SK-N-SH treated with all-trans-retinoic acid at 6 μM for 48 hours (cell line): ENCODE results near the gene HOXD8.

ENCODE experiments used
- ATAC-seq: fragments of 200-7000 bp; cut with Tn5 transposase; 3 replicates; pipeline ENCODE4 v1.9.1; 2020; ENCODE audit warnings: mild to moderate bottlenecking, moderate library complexity
- ARNTL ChIP-seq: fragments of 450-650 bp; formaldehyde crosslinking; IDR thresholded peaks from 2 replicates; pipeline ENCODE4 v1.5.0; 2020; ENCODE audit warnings: low read depth, mild to moderate bottlenecking, moderate library complexity, borderline replicate concordance
- BACH2 ChIP-seq: fragments of 250-450 bp; sonication (Bioruptor Pico); IDR thresholded peaks from 2 replicates; pipeline ENCODE4 v1.9.0; 2021; ENCODE audit warnings: mild to moderate bottlenecking, borderline replicate concordance
- CREB5 ChIP-seq: fragments of 250-450 bp; sonication (Bioruptor Pico); IDR thresholded peaks from 2 replicates; pipeline ENCODE4 v1.5.1; 2020; ENCODE audit warnings: low read depth, mild to moderate bottlenecking, moderate library complexity
- CSDC2 ChIP-seq: fragments of 250-450 bp; sonication (Bioruptor Pico); IDR thresholded peaks from 2 replicates; pipeline ENCODE4 v1.5.0; 2020; ENCODE audit warnings: mild to moderate bottlenecking, moderate library complexity
- CSRNP3 ChIP-seq: fragments of 250-450 bp; sonication (Bioruptor Pico); IDR thresholded peaks from 2 replicates; pipeline ENCODE4 v1.5.1; 2021; ENCODE audit warnings: mild to moderate bottlenecking, moderate library complexity
- ESRRG ChIP-seq: fragments of 250-450 bp; sonication (Bioruptor Pico); IDR thresholded peaks from 2 replicates; pipeline ENCODE4 v1.6.1; 2021; ENCODE audit warnings: mild to moderate bottlenecking
- GLIS3 ChIP-seq: fragments of 250-450 bp; sonication (Bioruptor Pico); IDR thresholded peaks from 2 replicates; pipeline ENCODE4 v1.5.0; 2020; ENCODE audit warnings: mild to moderate bottlenecking, moderate library complexity
- ISL1 ChIP-seq: fragments of 250-450 bp; sonication (Bioruptor Pico); IDR thresholded peaks from 2 replicates; pipeline ENCODE4 v2.1.2; 2022; ENCODE audit warnings: mild to moderate bottlenecking, moderate library complexity
- OSR1 ChIP-seq: fragments of 250-450 bp; sonication (Bioruptor Pico); IDR thresholded peaks from 2 replicates; pipeline ENCODE4 v1.8.0; 2022; ENCODE audit warnings: moderate library complexity, mild to moderate bottlenecking, inconsistent platforms
- PATZ1 ChIP-seq: fragments of 250-450 bp; sonication (Bioruptor Pico); IDR thresholded peaks from 2 replicates; pipeline ENCODE4 v1.8.0; 2020; ENCODE audit warnings: mild to moderate bottlenecking, moderate library complexity, borderline replicate concordance
- POU6F1 ChIP-seq: fragments of 250-450 bp; sonication (Bioruptor Pico); IDR thresholded peaks from 2 replicates; pipeline ENCODE4 v1.8.0; 2021; ENCODE audit warnings: low read depth, mild to moderate bottlenecking, moderate library complexity, borderline replicate concordance
- PPARA ChIP-seq: fragments of 250-450 bp; sonication (Bioruptor Pico); IDR thresholded peaks from 2 replicates; pipeline ENCODE4 v1.5.0; 2020; ENCODE audit warnings: mild to moderate bottlenecking, borderline replicate concordance
- RARB ChIP-seq: fragments of 250-450 bp; sonication (Bioruptor Pico); IDR thresholded peaks from 2 replicates; pipeline ENCODE4 v1.8.0; 2021; ENCODE audit warnings: mild to moderate bottlenecking, moderate library complexity
- SNAI2 ChIP-seq: fragments of 250-450 bp; sonication (Bioruptor Pico); IDR thresholded peaks from 2 replicates; pipeline ENCODE4 v1.5.0; 2020; ENCODE audit warnings: mild to moderate bottlenecking, moderate library complexity
- TCF4 ChIP-seq: fragments of 250-450 bp; sonication (Bioruptor Pico); IDR thresholded peaks from 2 replicates; pipeline ENCODE4 v1.8.0; 2021; ENCODE audit warnings: mild to moderate bottlenecking, moderate library complexity, borderline replicate concordance
- TOX ChIP-seq: fragments of 250-450 bp; sonication (Bioruptor Pico); IDR thresholded peaks from 2 replicates; pipeline ENCODE4 v1.8.0; 2021; ENCODE audit warnings: mild to moderate bottlenecking, moderate library complexity, borderline replicate concordance
- ZC3H10 ChIP-seq: fragments of 250-450 bp; sonication (Bioruptor Pico); IDR thresholded peaks from 2 replicates; pipeline ENCODE4 v1.5.1; 2021; ENCODE audit warnings: mild to moderate bottlenecking, moderate library complexity
- ZFP3 ChIP-seq: fragments of 250-450 bp; sonication (Bioruptor Pico); IDR thresholded peaks from 2 replicates; pipeline ENCODE4 v1.5.0; 2020; ENCODE audit warnings: mild to moderate bottlenecking, moderate library complexity
- ZFP30 ChIP-seq: fragments of 450-650 bp; formaldehyde crosslinking; IDR thresholded peaks from 2 replicates; pipeline ENCODE4 v1.5.0; 2022; ENCODE audit warnings: mild to moderate bottlenecking, moderate library complexity
- ZNF565 ChIP-seq: fragments of 450-650 bp; formaldehyde crosslinking; conservative IDR thresholded peaks from 2 replicates; pipeline ENCODE4 v1.5.0; 2020; ENCODE audit warnings: low read depth, mild to moderate bottlenecking, moderate library complexity
- ZNF70 ChIP-seq: fragments of 450-650 bp; formaldehyde crosslinking; IDR thresholded peaks from 2 replicates; pipeline ENCODE4 v1.5.0; 2020; ENCODE audit warnings: mild to moderate bottlenecking, moderate library complexity
- ZNF8 ChIP-seq: fragments of 450-650 bp; formaldehyde crosslinking; IDR thresholded peaks from 2 replicates; pipeline ENCODE4 v1.5.0; 2020; ENCODE audit warnings: mild to moderate bottlenecking, moderate library complexity
- TF ChIP-seq, protein P1 (sequence below): fragments of 250-450 bp; sonication (Bioruptor Pico); IDR thresholded peaks from 2 replicates; pipeline ENCODE4 v1.5.0; 2020; ENCODE audit warnings: mild to moderate bottlenecking, moderate library complexity

The HOXD8 gene

GRCh38 chr2:176132205-176133171 is 3.0 kb downstream of the HOXD8 start:
- no peak for TF ChIP-seq CSDC2 (CRISPR knock-in tag)
- TF ChIP-seq ZC3H10 (CRISPR knock-in tag): no peak
- no peak for TF ChIP-seq CREB5 (CRISPR knock-in tag)
- TF ChIP-seq ZFP30 (CRISPR knock-in tag): no peak
- no peak for TF ChIP-seq TCF4 (CRISPR knock-in tag)
- TF ChIP-seq CSRNP3: no peak
- no peak for TF ChIP-seq ESRRG (CRISPR knock-in tag)
- TF ChIP-seq, protein P1, sequence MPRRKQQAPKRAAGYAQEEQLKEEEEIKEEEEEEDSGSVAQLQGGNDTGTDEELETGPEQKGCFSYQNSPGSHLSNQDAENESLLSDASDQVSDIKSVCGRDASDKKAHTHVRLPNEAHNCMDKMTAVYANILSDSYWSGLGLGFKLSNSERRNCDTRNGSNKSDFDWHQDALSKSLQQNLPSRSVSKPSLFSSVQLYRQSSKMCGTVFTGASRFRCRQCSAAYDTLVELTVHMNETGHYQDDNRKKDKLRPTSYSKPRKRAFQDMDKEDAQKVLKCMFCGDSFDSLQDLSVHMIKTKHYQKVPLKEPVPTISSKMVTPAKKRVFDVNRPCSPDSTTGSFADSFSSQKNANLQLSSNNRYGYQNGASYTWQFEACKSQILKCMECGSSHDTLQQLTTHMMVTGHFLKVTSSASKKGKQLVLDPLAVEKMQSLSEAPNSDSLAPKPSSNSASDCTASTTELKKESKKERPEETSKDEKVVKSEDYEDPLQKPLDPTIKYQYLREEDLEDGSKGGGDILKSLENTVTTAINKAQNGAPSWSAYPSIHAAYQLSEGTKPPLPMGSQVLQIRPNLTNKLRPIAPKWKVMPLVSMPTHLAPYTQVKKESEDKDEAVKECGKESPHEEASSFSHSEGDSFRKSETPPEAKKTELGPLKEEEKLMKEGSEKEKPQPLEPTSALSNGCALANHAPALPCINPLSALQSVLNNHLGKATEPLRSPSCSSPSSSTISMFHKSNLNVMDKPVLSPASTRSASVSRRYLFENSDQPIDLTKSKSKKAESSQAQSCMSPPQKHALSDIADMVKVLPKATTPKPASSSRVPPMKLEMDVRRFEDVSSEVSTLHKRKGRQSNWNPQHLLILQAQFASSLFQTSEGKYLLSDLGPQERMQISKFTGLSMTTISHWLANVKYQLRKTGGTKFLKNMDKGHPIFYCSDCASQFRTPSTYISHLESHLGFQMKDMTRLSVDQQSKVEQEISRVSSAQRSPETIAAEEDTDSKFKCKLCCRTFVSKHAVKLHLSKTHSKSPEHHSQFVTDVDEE (CRISPR knock-in tag): no peak
- TF ChIP-seq PATZ1 (CRISPR knock-in tag): no peak
- TF ChIP-seq ZNF8 (CRISPR knock-in tag): no peak
- TF ChIP-seq SNAI2 (CRISPR knock-in tag): no peak
- no peak for TF ChIP-seq ZFP3
- TF ChIP-seq ISL1 (CRISPR knock-in tag): no peak
- TF ChIP-seq POU6F1 (CRISPR knock-in tag): no peak
- TF ChIP-seq RARB (CRISPR knock-in tag): no peak
- no peak for TF ChIP-seq OSR1
- ATAC-seq: no peak

DNA sequence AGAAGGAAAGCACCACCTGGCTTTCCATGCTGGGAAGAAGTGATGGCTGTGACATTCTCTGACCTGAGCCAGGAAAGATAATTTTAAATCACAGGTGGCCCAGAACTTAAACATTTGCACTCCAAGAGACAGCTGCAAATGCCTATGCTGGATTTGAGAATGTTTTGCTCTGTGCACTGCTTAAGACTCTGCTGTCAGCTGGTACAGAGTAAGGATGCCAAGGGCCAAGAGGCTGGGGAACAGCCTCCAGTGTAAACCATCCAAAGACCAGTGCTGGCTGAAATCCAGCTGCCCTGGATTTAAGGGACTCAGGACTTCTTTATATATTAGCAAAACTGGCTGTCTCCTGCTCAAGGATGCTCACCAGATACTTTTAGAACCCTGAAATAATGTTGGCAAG is 3.9 kb downstream of the HOXD8 start:
- no peak for ATAC-seq
- TF ChIP-seq TCF4 (CRISPR knock-in tag): no peak
- TF ChIP-seq CSDC2 (CRISPR knock-in tag): no peak
- TF ChIP-seq ESRRG (CRISPR knock-in tag): no peak
- no peak for TF ChIP-seq GLIS3
- no peak for TF ChIP-seq OSR1
- no peak for TF ChIP-seq ZNF70 (CRISPR knock-in tag)
- TF ChIP-seq ZC3H10 (CRISPR knock-in tag): no peak
- no peak for TF ChIP-seq PPARA (CRISPR knock-in tag)
- TF ChIP-seq SNAI2 (CRISPR knock-in tag): no peak
- TF ChIP-seq RARB (CRISPR knock-in tag): no peak
- no peak for TF ChIP-seq TOX (CRISPR knock-in tag)
- TF ChIP-seq PATZ1 (CRISPR knock-in tag): no peak
- no peak for TF ChIP-seq CSRNP3
- no peak for TF ChIP-seq BACH2
- TF ChIP-seq ZFP3: no peak
- TF ChIP-seq ZNF565 (CRISPR knock-in tag): no peak
- TF ChIP-seq ZNF8 (CRISPR knock-in tag): no peak
- no peak for TF ChIP-seq ISL1 (CRISPR knock-in tag)
- no peak for TF ChIP-seq ARNTL (CRISPR knock-in tag)
- no peak for TF ChIP-seq ZFP30 (CRISPR knock-in tag)
- TF ChIP-seq, all 23 proteins: peak for 0
